K562 (cell line): ENCODE data around the gene HAT1. TPM values are rescaled to one million over a fixed set of nuclear protein-coding genes. Genes with fewer than 3 reads are reported as not detected.
A peak's percentile ranks its signal among the peaks of the same experiment; 100 is the strongest.
"Not testable (repeated sequence)": the region's sequence is repeated elsewhere in the genome, so short reads cannot be mapped to it uniquely, and the experiment has no call there.

ENCODE experiments used
- ATAC-seq: fragments of 200-7000 bp; cut with Tn5 transposase; 3 replicates; pipeline ENCODE4 v1.9.1; 2020; ENCODE audit warnings: moderate library complexity
- BruUV-seq: library from RNA; stranded (reverse); fragments of 400-500 nt; replicated peaks from 2 replicates; lab custom pipeline; 2021; lab: Mats Ljungman, UMichigan
- CTCF ChIA-PET: fragments of 300-600 bp; formaldehyde crosslinking; extraction: SDS; loops from one replicate; lab custom pipeline; 2021; ENCODE audit warnings: low intra/inter-chr PET ratio; lab: Yijun Ruan, JAX
- POLR2A ChIA-PET: fragments of 300-600, 350-650 bp; sonication (Branson Sonifier 250); formaldehyde crosslinking; extraction: SDS; loops from one replicate; lab custom pipeline; 2021; ENCODE audit warnings: antibody characterized with exemption, inconsistent platforms; lab: Yijun Ruan, JAX
- DNase-seq, 4 experiments: peaks; one replicate each; pipeline versions ENCODE4 v3.0.0 to v3.0.0-alpha.2; 2011 to 2018; ENCODE audit warnings: low spot score in 3 of 4, mixed read lengths in 3 of 4; ENCODE audit errors: extremely low read depth in 1 of 4
- FAIRE-seq: peaks from 2 replicates; lab custom pipeline; 2011; peaks lifted over from hg19 to GRCh38; lab: Jason Lieb, UNC
- H2AFZ ChIP-seq: 2 replicates; pipeline ENCODE4 v1.6.0; 2011; ENCODE audit warnings: low read depth, low read length, control low read depth, inconsistent platforms
- H3K27ac ChIP-seq: fragments of 200-600 bp; 3 replicates; pipeline ENCODE4 v1.8.0; 2011; ENCODE audit warnings: low read depth, mild to moderate bottlenecking, control low read depth, inconsistent platforms, low read length, moderate library complexity, mixed read lengths; ENCODE audit errors: extremely low read depth
- H3K27me3 ChIP-seq, 2 experiments: fragments of 300-600 bp in 1 of 2; 2 replicates in 1 of 2; 3 replicates in 1 of 2; pipeline versions ENCODE4 v1.6.0 to v1.8.0; 2011; ENCODE audit warnings: inconsistent platforms in 2 of 2, low read length in 2 of 2, mild to moderate bottlenecking in 1 of 2, mixed read lengths in 1 of 2, moderate library complexity in 1 of 2; ENCODE audit not compliant: control insufficient read depth in 2 of 2, insufficient read depth in 2 of 2
- H3K36me3 ChIP-seq: fragments of 300-600 bp; 3 replicates; pipeline ENCODE4 v1.8.0; 2011; ENCODE audit warnings: mild to moderate bottlenecking, low read length, inconsistent platforms; ENCODE audit not compliant: control insufficient read depth, insufficient read depth
- H3K4me1 ChIP-seq, 2 experiments: fragments of 200-600 bp in 1 of 2; replicated peaks in 1 of 2; 2 replicates in 1 of 2; 3 replicates in 1 of 2; pipeline versions ENCODE4 v1.5.1 to v1.8.0; 2011; ENCODE audit warnings: inconsistent platforms in 2 of 2, low read length in 2 of 2, mild to moderate bottlenecking in 1 of 2, mixed read lengths in 1 of 2, moderate library complexity in 1 of 2; ENCODE audit not compliant: control insufficient read depth in 2 of 2, insufficient read depth in 2 of 2
- H3K4me2 ChIP-seq: 2 replicates; pipeline ENCODE4 v1.6.1; 2011; ENCODE audit warnings: low read length, control low read depth, inconsistent platforms, mixed read lengths; ENCODE audit not compliant: insufficient read depth
- H3K4me3 ChIP-seq: fragments of 200-600 bp; sonication (generic), shearing (Covaris generic); 2 replicates; pipeline ENCODE4 v1.5.1; 2016; ENCODE audit warnings: control low read depth, inconsistent platforms
- H3K79me2 ChIP-seq: fragments of 200-600 bp; 3 replicates; pipeline ENCODE4 v1.8.0; 2011; ENCODE audit warnings: low read length, inconsistent platforms; ENCODE audit not compliant: control insufficient read depth, insufficient read depth
- H3K9ac ChIP-seq, 2 experiments: 2 replicates each; pipeline versions ENCODE4 v1.6.0 to v1.6.1; 2011; ENCODE audit warnings: low read depth in 2 of 2, low read length in 2 of 2, control low read depth in 1 of 2, inconsistent platforms in 1 of 2, mild to moderate bottlenecking in 1 of 2, mixed read lengths in 1 of 2; ENCODE audit not compliant: insufficient read depth in 1 of 2
- H3K9me1 ChIP-seq: one replicate; pipeline ENCODE4 v1.6.0; 2011; ENCODE audit warnings: inconsistent platforms, mild to moderate bottlenecking, low read length, moderate library complexity; ENCODE audit not compliant: control insufficient read depth, insufficient read depth
- H3K9me3 ChIP-seq: replicated peaks from 2 replicates; pipeline ENCODE4 v1.5.1; 2011; ENCODE audit warnings: low read depth, low read length, inconsistent platforms; ENCODE audit not compliant: control insufficient read depth, insufficient read depth
- H4K20me1 ChIP-seq: replicated peaks from 2 replicates; pipeline ENCODE4 v1.6.1; 2011; ENCODE audit warnings: low read length, inconsistent platforms, mixed read lengths; ENCODE audit not compliant: control insufficient read depth, insufficient read depth
- CHD4 ChIP-seq: fragments of 200-600 bp; sonication (generic); IDR thresholded peaks from 3 replicates; pipeline ENCODE4 v1.6.1; 2012; ENCODE audit warnings: low read depth, mild to moderate bottlenecking, mixed read lengths, low read length, inconsistent platforms; ENCODE audit not compliant: insufficient read depth, insufficient replicate concordance, poor library complexity, severe bottlenecking
- DACH1 ChIP-seq: fragments of 450-650 bp; IDR thresholded peaks from 2 replicates; pipeline ENCODE4 v1.6.1; 2018; ENCODE audit not compliant: partially characterized antibody
- DDX20 ChIP-seq: fragments of 450-650 bp; IDR thresholded peaks from 2 replicates; pipeline ENCODE4 v1.6.1; 2016; ENCODE audit warnings: missing genetic modification characterization, low read depth, mild to moderate bottlenecking, missing compliant biosample characterization, moderate library complexity
- GTF2F1 ChIP-seq: IDR thresholded peaks from 2 replicates; pipeline ENCODE4 v1.6.1; 2011; ENCODE audit warnings: low read depth, low read length, improper control_type of control experiment
- PHF20 ChIP-seq: fragments of 450-650 bp; IDR thresholded peaks from 2 replicates; pipeline ENCODE4 v1.6.1; 2018; ENCODE audit not compliant: partially characterized antibody
- POLR2A ChIP-seq: fragments of 450-650 bp; conservative IDR thresholded peaks from 2 replicates; pipeline ENCODE4 v1.6.1; 2016
- SMAD4 ChIP-seq: fragments of 250-450 bp; sonication (Bioruptor Pico); conservative IDR thresholded peaks from 2 replicates; pipeline ENCODE4 v1.8.0; 2021; ENCODE audit warnings: inconsistent platforms, mild to moderate bottlenecking, moderate library complexity
- TRIM24 ChIP-seq, 2 experiments: fragments of 450-650 bp; IDR thresholded peaks; 2 replicates each; pipeline ENCODE4 v1.6.1; 2016
- ZKSCAN1 ChIP-seq: fragments of 150-350 bp; IDR thresholded peaks from 2 replicates; pipeline ENCODE4 v1.6.1; 2016; ENCODE audit warnings: low read depth, low read length
- ZNF146 ChIP-seq: IDR thresholded peaks from one replicate; pipeline ENCODE4 v1.6.1; 2018; ENCODE audit warnings: missing compliant biosample characterization; ENCODE audit not compliant: unreplicated experiment
- ZNF583 ChIP-seq: fragments of 250-450 bp; sonication (Bioruptor Pico); IDR thresholded peaks from 2 replicates; pipeline ENCODE4 v1.4.0; 2020
- WGBS: fragments of 100-300 bp; shearing (Covaris generic); methylation state at CpG from one replicate; pipeline ENCODE4 v1.1.6; 2016; ENCODE audit warnings: low coverage, mixed read lengths; ENCODE audit not compliant: insufficient coverage; ENCODE audit errors: missing lambda C conversion rate; 5-methylcytosine and 5-hydroxymethylcytosine counted together
- in situ Hi-C: fragments of 300-500 bp; cut with MboI; formaldehyde crosslinking; loops from 4 replicates; pipeline ENCODE4 v1.15.0; 2018; ENCODE audit warnings: inconsistent platforms, mixed read lengths
- intact Hi-C: fragments of 100-400 bp; cut with micrococcal nuclease; formaldehyde crosslinking; loops from 2 replicates; pipeline ENCODE4 v1.14.2; 2022
- polyA plus RNA-seq, 8 experiments: library from polyadenylated mRNA; depleted of rRNA in 4 of 8; stranded (reverse) in 5 of 8; unstranded in 3 of 8; fragments of >200 nt; fragmentation: Nextera tagmentation in 2 of 8; fragmentation: Illumina TruSeq in 1 of 8; extraction: Ambion mirVana in 2 of 8; extraction: Trizol in 1 of 8; gene quantifications; 2 replicates each; pipeline versions ENCODE4 v1.2.1 to v1.2.3, GENCODE V29; 2011 to 2014; ENCODE audit warnings: inconsistent platforms in 1 of 8, missing spikeins in 1 of 8
- total RNA-seq, 7 experiments: library from RNA; depleted of rRNA in 6 of 7; stranded (reverse); fragments of >200 nt in 6 of 7; fragmentation: Illumina TruSeq in 2 of 7; extraction: Trizol in 2 of 7; gene quantifications; 2 replicates each; pipeline versions ENCODE4 v1.2.1 to v1.2.3, GENCODE V29; 2011 to 2021; ENCODE audit warnings: low replicate concordance in 1 of 7
- TF ChIP-seq, protein P1 (sequence below), 3 experiments: fragments of 200-800 bp in 1 of 3; sonication (Bioruptor generic) in 1 of 3; sonication (generic) in 1 of 3; formaldehyde crosslinking in 1 of 3; IDR thresholded peaks; 2 replicates each; pipeline versions ENCODE4 v1.6.1 to v1.8.0; 2016 to 2022; ENCODE audit warnings: mild to moderate bottlenecking in 2 of 3, missing compliant biosample characterization in 2 of 3, missing genetic modification characterization in 2 of 3, missing genetic modification reagents in 1 of 3
- TF ChIP-seq, protein P2 (sequence below): sonication (generic); formaldehyde crosslinking; IDR thresholded peaks from 2 replicates; pipeline ENCODE4 v1.8.1; 2023; ENCODE audit warnings: mild to moderate bottlenecking, missing genetic modification reagents, moderate library complexity
- TF ChIP-seq, protein P3 (sequence below): fragments of 250-450 bp; sonication (Bioruptor Pico); IDR thresholded peaks from 2 replicates; pipeline ENCODE4 v1.5.0; 2020; ENCODE audit warnings: mild to moderate bottlenecking

The HAT1 gene
- total and polyA plus RNA-seq, 9 of the 15 experiments (the other 6 are each of a cell fraction or from before 2014, with no cell fraction given) = 125 to 384 (median 244) TPM

DNA sequence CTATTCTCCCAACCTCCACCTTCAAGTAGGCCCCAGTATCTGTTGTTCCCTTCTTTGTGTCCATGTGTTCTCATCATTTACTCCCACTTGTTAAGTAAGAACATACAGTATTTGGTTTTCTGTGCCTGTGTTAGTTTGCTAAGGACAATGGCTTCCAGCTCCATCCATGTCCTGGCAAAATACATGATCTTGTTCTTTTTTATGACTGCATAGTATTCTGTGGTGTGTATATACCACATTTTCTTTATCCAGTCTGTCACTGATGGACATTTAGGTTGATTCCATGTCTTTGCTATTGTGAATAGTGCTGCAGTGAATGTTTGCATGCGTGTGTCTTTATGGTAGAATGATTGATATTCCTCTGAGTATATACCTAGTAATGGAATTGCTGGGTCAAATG lies 61.7 kb downstream of the HAT1 start:
- H4K20me1 ChIP-seq, H3K4me1 ChIP-seq, intact Hi-C loops, H3K9me3 ChIP-seq, H3K9ac ChIP-seq, FAIRE-seq, POLR2A ChIA-PET, H3K79me2 ChIP-seq, BruUV-seq, in situ Hi-C loops, H3K9me1 ChIP-seq, H3K27me3 ChIP-seq, H2AFZ ChIP-seq, DNase-seq, CTCF ChIA-PET, ATAC-seq, H3K4me2 ChIP-seq, H3K27ac ChIP-seq, H3K4me3 ChIP-seq: not testable (repeated sequence)
- TF ChIP-seq POLR2A (0 out of 2 replicates have a peak, but pooled peaks have one; percentile 17), ZNF146 (CRISPR knock-in tag) (peak; percentile 76)
- H3K36me3 ChIP-seq = peaks cover 49% of the 10 kb centered on the region
- 95% methylated on average over 1 of the region's 1 CpG for WGBS

DNA sequence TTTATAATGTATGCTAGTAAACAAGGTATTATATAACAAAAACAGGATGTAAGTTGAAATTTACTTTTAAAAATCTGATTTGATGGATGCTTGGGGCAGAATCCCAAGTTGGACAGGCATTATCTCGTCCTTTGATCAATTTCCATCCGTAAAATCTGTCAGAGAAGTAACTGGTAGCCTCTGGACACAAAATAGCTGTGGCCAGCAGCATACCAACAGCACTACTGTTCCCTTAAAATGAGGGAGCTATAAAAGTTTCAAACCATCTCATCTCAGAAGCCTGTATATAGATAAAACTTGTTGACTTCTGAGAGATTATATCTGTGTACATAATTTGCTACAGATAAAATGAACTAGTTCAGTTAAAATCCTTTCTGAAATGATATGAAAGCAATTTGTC lies 62.8 kb downstream of the HAT1 start:
- Histone ChIP-seq H3K9me1 (no peaks in the 10 kb centered on the region), H3K36me3 (peaks cover 39% of the 10 kb centered on the region), H3K27me3 (no peaks in the 10 kb centered on the region), H2AFZ (no peak overlapping the region), H4K20me1 (no peaks in the 10 kb centered on the region), H3K9me3 (no peaks in the 10 kb centered on the region), H3K27ac (no peak overlapping the region), H3K4me2 (no peak overlapping the region), H3K79me2 (no peaks in the 10 kb centered on the region), H3K4me3 (no peak overlapping the region), H3K4me1 (no peaks in the 10 kb centered on the region), H3K9ac (no peak overlapping the region)
- 54% methylated on average over 2 of the region's 2 CpGs for WGBS
- ChIA-PET POLR2A (interaction anchor here (1.2 kb wide), 1 partner anchor 13 kb away, joined by 3 read pairs; no protein-coding TSS in a partner anchor), CTCF (no interaction called here)
- FAIRE-seq (no peak), DNase-seq (no peak), ATAC-seq (no peak)
- in situ Hi-C loops = no loop called here
- BruUV-seq = no TSS peak
- intact Hi-C loops = no loop called here
- no peak for TF ChIP-seq DACH1
- TF ChIP-seq, protein P1, sequence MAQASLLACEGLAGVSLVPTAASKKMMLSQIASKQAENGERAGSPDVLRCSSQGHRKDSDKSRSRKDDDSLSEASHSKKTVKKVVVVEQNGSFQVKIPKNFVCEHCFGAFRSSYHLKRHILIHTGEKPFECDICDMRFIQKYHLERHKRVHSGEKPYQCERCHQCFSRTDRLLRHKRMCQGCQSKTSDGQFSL (CRISPR knock-in tag; IDR thresholded peaks at IDR 0.05) = no peak
- TF ChIP-seq, protein P1 (tag; IDR thresholded peaks at IDR 0.05) = no peak
- TF ChIP-seq SMAD4 (CRISPR knock-in tag) = no peak
- no peak for TF ChIP-seq ZKSCAN1
- TF ChIP-seq, protein P2, sequence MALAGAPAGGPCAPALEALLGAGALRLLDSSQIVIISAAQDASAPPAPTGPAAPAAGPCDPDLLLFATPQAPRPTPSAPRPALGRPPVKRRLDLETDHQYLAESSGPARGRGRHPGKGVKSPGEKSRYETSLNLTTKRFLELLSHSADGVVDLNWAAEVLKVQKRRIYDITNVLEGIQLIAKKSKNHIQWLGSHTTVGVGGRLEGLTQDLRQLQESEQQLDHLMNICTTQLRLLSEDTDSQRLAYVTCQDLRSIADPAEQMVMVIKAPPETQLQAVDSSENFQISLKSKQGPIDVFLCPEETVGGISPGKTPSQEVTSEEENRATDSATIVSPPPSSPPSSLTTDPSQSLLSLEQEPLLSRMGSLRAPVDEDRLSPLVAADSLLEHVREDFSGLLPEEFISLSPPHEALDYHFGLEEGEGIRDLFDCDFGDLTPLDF (CRISPR knock-in tag) = no peak
- no peak for TF ChIP-seq CHD4
- no peak for TF ChIP-seq GTF2F1
- no peak for TF ChIP-seq ZNF583 (CRISPR knock-in tag)
- TF ChIP-seq, protein P3, sequence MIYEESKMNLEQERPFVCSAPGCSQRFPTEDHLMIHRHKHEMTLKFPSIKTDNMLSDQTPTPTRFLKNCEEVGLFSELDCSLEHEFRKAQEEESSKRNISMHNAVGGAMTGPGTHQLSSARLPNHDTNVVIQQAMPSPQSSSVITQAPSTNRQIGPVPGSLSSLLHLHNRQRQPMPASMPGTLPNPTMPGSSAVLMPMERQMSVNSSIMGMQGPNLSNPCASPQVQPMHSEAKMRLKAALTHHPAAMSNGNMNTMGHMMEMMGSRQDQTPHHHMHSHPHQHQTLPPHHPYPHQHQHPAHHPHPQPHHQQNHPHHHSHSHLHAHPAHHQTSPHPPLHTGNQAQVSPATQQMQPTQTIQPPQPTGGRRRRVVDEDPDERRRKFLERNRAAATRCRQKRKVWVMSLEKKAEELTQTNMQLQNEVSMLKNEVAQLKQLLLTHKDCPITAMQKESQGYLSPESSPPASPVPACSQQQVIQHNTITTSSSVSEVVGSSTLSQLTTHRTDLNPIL (CRISPR knock-in tag) = no peak
- TF ChIP-seq DDX20 = no peak
- TF ChIP-seq TRIM24 (IDR thresholded peaks at IDR 0.05) = no peak
- TF ChIP-seq PHF20 = no peak
